HG03521 (cell line): ENCODE results near the gene TFPI.
"Not testable (repeated sequence)": the region's sequence is repeated elsewhere in the genome, so short reads cannot be mapped to it uniquely, and the experiment has no call there.

ENCODE experiments used
- ATAC-seq: cut with Tn5 transposase; IDR thresholded peaks from one replicate; pipeline ENCODE4 v1.9.1; 2021; ENCODE audit warnings: mild to moderate bottlenecking, moderate library complexity; ENCODE audit not compliant: unreplicated experiment

The TFPI gene

DNA sequence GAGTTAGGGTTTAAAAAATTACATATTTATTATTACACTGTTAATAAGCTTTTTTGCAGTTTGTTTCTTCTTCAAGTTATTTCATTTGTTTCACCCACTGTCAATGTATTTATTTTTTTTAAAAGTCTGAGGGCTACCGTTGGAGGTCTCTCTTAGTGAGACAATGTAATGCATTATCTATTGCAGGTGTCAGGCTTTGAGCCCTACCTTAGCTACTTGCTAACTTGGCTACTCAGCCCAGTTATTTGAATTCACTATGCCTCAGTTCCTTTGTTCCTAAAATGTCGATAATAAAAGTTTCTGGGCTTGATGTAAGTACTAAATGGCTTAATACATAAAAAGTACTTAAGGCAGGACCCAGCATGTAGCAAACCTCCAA lies 458 bp upstream of the TFPI start:
- no peak for ATAC-seq

DNA sequence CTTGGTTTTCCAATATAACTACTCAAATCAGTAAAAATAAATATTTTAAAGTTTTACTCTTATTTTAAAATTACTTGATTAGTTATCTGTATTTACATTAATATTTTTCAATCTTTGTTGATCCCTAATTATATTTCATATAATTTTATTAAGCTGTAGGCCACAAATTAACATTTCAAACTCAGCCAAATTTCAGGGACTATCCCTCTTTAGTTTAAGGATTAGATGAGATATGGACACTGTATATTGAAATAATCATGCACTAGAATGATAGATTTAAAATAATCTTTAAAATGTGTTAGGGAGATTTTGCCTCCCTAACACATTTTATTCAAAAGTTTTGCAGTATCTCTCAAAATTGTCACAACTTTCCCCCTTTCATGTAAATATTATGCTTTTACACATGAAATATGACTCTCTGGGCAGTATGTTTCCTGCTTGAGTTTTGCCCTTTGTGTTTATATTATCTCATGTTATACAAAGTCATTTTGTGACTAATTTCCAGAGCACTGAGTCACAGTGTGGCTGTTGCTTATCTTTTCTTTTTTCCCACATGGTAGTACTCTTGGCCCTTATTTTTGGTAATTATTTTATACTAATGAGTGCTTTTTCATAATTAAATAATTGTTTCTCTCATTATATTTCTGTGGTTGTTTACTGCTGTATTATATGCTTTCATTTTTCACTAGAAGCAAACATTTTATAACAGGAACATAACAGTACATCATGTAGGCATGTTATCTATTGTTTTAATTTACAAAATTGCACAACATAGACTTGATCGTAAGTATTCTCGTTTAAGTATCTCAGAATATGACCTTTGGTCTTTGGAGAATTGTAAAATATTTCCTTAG lies 1.2 kb downstream of the TFPI start:
- ATAC-seq, result no peak

GRCh38 chr2:187552381-187552780 lies 1.9 kb downstream of the TFPI start:
- ATAC-seq, result no peak

DNA sequence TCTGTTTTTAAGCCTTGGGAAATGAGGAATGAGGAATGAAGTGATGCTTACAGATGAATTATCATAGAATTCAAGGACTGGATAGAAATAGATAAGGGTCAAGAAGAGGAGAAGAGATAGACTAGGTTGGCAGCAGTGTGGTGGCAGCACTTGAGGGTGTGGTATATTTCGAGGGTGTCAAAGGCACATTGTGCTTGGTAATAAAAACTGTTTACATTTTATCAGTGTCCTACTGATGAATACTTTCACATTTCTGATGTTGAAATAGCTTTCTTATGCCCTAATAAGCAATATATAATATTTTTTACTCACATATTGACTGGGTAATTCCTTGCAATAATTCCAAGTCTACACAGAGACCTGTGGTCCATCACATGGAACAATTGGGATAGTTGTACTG lies 3.4 kb downstream of the TFPI start:
- ATAC-seq, result no peak

GRCh38 chr2:187549951-187550555 lies 4.2 kb downstream of the TFPI start:
- no peak for ATAC-seq

- ATAC-seq, result no peak
These were observed 5.0 kb downstream of the TFPI start for GRCh38 chr2:187549193-187549592.

DNA sequence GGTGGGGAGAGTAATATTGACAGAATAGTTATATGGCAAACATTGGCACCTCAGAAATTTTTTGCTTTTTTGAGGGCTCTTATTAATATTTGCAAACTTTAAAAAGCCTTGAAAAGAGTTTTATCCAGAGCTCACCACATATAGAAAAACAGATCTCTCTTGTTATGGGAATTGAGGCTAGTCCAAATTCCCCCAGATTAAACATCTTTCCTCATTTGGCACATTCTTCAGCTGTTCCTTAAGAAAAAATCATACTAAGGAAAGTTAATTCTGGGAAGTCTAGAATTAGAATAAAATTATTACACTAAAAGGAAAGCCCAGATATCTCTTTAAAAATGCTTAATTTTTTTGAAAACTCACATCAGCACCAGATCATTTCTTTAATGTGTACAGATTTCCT lies 5.6 kb downstream of the TFPI start:
- no peak for ATAC-seq

DNA sequence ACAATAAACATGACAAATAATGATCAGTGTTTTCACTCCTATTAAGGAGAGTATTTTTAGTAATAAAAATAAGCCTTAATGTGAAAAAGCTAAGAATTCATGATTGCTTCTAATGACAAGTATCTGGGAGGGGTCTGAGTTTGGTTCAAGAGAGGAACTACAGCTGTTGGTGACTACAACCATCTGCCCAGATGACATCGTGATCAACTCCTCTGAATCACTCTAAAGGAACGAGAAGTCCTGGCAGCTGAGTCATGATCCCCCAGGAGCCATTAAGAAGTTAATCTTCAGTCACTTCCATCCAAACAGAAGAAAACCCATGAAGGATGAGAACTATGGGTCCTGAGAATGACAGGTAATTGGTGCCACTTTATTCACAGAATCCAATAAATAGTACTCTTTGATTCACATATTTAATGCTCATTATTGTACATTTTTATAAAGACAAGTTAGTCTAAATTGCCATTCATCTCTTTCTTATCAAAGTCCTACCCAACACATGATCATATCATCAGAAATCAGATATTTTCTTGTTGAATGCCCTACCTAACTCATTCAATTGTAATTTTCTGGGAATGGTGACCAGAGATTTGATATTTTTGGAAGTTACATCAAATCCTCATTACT lies 6.8 kb downstream of the TFPI start:
- ATAC-seq, result no peak

GRCh38 chr2:187546762-187547333 lies 7.4 kb downstream of the TFPI start:
- ATAC-seq, result no peak

DNA sequence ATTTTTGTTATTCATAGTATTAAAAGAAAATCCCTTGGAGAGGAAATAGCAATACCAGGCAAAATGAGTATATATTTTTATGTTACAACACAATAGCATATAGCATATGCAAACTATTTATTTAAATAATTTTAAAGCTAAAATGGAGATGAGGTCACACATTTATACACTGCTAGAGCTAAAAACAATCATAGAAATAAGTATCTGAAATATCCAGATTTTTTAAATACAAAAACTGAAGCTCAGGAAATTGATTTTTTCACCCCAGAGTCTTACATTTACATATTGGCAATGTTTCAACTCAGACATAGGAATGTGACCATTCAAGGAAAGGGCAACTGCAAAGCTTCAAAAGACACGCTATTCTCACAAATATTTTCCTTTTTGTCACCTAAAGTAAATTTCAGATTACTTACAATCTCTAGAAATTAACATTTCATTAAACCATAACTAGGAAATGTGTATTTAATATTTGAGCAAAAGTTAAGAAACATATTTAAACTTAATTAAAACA lies 8.9 kb downstream of the TFPI start:
- ATAC-seq, result no peak

GRCh38 chr2:187544371-187545080 lies 9.7 kb downstream of the TFPI start:
- no peak for ATAC-seq

DNA sequence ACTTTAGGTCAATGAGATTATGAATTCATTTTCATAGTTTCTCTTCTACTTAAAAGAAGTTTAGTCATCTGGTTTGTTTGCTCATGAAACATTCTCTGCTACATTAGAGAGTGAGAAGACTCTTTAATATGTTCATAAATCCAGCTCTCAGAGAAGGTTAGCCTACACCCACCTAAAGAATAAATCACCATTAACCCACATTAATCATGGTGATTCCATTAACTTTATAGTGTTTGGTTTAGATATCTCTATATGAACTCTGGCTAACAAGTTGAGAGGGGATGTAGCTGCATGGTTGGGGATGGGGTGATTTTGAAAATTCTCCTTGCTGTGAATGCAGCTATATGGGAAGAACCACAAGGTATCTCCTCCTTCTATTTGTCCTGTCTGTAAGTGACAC lies 10.7 kb downstream of the TFPI start:
- no peak for ATAC-seq

DNA sequence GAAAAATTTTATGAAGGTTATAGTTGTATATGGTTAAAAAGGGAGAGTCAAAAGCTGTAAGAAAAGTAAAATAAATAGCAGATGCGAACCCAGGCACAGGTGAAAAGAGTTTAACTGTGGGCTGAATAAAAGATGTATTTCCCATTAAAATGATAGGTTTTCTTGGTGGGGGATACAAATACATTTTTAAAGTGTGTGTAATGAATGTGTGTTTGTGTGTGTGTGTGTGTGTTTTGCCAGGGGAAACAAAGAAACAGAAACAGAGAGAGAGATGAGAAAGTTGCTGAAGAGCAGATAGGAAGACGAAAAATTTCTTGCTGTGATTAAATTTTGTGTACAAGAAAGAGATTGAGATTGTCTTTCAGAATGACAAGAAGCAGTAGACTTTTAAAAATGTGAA lies 12.1 kb downstream of the TFPI start:
- no peak for ATAC-seq

DNA sequence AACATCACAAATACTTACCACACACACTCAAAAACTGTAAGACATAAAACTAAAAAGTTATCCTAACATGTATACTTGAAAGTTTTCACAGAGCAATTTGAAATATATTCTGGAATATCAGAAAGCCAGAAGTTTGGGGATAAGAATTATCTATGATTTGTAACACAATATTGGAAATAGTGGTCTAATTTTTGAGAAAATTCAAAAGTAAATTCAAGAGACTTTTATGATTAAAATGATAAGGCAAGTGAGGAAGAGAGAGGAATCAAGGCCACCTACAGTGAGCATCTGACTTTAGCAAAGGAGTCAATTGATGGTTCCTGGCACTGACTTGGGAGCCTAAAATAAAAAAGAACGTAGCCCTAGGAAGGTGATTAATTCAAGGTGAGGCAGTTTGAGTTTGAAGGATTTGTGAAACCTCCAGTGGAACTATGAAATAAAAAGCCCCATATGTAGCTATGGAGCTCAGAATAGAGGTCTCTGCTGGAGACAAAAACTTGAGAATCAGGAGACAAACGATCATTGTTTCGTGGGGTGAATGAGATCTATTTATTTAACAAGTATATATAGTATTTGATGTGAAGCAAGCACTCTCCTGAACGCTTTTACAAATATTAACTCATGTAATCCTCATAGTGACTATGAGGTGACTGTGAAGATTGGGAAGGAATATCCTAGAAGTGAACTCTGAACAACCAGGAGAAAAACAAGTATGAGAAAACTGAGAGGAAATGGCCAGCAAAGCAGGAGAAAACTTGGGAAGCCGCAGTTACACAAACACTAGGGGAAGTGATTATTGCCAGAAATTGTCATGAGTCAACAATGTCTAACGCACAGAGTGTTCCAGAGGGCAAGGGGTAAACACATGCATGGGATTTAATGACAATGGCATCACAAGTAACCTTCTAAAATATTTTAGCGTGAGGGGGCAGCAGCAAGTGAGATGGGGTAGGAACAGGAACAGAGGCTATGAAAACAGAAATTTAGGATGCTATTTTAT lies 12.8 kb downstream of the TFPI start:
- no peak for ATAC-seq

GRCh38 chr2:187538222-187538621 lies 16.0 kb downstream of the TFPI start:
- not testable (repeated sequence) for ATAC-seq

DNA sequence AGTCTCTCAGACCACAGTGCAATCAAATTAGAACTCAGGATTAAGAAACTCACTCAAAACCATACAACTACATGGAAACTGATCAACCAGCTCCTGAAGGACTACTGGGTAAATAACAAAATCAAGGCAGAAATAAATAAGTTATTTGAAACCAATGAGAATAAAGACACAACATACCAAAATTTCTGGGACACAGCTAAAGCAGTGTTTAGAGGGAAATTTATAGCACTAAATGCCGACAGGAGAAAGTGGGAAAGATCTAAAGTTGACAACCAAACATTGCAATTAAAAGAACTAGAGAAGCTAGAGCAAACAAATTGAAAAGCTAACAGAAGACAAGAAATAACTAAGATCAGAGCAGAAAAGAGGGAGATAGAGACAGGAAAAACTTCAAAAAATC lies 18.9 kb downstream of the TFPI start:
- ATAC-seq, result not testable (repeated sequence)

DNA sequence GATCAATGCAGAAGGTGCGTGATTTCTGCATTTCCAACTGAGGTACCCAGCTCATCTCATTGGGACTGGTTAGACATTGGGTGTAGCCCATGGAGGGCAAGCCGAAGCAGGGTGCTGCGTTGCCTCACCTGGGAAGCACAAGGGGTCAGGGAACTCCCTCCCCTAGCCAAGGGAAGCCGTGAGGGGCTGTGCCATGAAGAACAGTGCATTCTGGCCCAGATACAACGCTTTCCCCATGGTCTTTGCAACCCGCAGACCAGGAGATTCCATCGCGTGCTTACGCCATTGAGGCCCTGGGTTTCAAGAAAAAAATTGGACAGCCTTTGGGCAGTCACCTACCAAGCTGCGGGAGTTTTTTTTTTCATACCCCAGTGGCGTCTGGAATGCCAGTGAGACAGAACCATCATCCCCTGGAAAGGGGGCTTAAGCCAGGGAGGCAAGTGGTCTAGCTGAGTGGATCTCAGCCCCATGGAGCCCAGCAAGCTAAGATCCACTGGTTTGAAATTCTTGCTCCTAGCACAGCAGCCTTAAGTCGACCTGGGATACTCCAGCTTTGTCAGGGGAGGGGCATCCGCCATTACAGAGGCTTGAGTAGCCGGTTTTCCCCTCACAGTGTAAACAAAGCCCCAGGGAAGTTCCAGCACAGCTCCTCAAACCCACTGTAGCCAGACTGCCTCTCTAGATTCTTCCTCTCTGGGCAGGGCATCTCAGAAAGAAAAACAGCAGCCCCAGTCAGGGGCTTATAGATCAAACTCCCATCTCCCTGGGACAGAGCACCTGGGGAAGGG lies 21.7 kb downstream of the TFPI start:
- ATAC-seq, result no peak

GRCh38 chr2:187529977-187530721 lies 24.1 kb downstream of the TFPI start:
- ATAC-seq, result no peak
